ENCODE data around the gene CALCOCO1.
A peak's percentile ranks its signal among the peaks of the same experiment; 100 is the strongest.

CALCOCO1 gene

DNA sequence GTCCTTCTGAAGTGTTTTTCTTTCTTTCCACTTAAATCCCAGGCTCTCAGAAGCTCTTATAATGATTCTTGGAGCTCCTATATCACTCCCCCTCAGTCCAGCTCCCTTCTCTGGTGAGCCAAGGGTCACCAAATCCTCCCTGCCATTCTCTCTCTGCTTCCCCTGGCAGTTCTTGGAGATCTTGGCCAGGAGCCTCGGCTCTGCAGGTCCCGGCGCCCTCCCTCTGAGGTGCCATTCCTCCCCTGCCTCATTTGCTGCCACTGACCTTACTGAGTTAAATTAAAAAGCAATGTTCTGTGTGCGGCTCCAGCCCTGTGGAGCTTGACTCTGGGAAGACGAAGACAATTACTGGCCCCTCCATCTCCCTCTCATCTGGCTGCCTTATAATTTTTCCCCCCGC lies 17.5 kb upstream of the CALCOCO1 start:
- TF ChIP-seq, protein P1, sequence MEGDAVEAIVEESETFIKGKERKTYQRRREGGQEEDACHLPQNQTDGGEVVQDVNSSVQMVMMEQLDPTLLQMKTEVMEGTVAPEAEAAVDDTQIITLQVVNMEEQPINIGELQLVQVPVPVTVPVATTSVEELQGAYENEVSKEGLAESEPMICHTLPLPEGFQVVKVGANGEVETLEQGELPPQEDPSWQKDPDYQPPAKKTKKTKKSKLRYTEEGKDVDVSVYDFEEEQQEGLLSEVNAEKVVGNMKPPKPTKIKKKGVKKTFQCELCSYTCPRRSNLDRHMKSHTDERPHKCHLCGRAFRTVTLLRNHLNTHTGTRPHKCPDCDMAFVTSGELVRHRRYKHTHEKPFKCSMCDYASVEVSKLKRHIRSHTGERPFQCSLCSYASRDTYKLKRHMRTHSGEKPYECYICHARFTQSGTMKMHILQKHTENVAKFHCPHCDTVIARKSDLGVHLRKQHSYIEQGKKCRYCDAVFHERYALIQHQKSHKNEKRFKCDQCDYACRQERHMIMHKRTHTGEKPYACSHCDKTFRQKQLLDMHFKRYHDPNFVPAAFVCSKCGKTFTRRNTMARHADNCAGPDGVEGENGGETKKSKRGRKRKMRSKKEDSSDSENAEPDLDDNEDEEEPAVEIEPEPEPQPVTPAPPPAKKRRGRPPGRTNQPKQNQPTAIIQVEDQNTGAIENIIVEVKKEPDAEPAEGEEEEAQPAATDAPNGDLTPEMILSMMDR (IDR thresholded peaks at IDR 0.05; ENCODE audit: poor library complexity, severe bottlenecking): no peak
- H3K27ac ChIP-seq (ENCODE audit: poor library complexity, severe bottlenecking): no peak overlapping the region
- H3K36me3 ChIP-seq (ENCODE audit: low read depth): no peaks in the 10 kb centered on the region
- DNase-seq (ENCODE audit: low spot score): no peak
- no peak overlapping the region for H3K4me3 ChIP-seq (ENCODE audit: severe bottlenecking)
- no peaks in the 10 kb centered on the region for H3K4me1 ChIP-seq (ENCODE audit: insufficient read depth, poor library complexity, severe bottlenecking)
- no peaks in the 10 kb centered on the region for H3K9me3 ChIP-seq (ENCODE audit: severe bottlenecking)
- H3K27me3 ChIP-seq (ENCODE audit: insufficient read depth, poor library complexity, severe bottlenecking): peaks cover 26% of the 10 kb centered on the region
- ATAC-seq (ENCODE audit: low read depth): no peak

DNA sequence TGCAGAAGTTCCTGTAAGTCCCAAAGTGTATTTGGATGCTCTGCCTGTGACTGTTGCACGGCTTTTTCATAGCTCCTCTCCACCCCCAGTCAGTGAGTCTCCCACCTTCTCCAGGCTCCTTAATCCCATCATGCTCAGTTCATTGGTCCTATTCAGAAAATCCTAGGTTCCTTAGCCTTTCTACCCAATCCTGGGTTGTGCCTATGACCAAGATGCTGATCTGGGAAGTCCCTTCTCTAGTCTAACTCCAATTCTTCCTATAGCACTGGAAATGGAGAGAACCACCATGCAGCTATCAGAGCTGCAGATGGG lies 16.8 kb upstream of the CALCOCO1 start:
- Histone ChIP-seq H3K9me3 (ENCODE audit: severe bottlenecking) (no peaks in the 10 kb centered on the region), H3K27ac (ENCODE audit: poor library complexity, severe bottlenecking) (no peak overlapping the region), H3K4me3 (ENCODE audit: severe bottlenecking) (no peak overlapping the region), H3K36me3 (ENCODE audit: low read depth) (no peaks in the 10 kb centered on the region), H3K27me3 (ENCODE audit: insufficient read depth, poor library complexity, severe bottlenecking) (peaks cover 29% of the 10 kb centered on the region), H3K4me1 (ENCODE audit: insufficient read depth, poor library complexity, severe bottlenecking) (no peaks in the 10 kb centered on the region)
- DNase-seq (ENCODE audit: low spot score) (no peak), ATAC-seq (ENCODE audit: low read depth) (no peak)
- TF ChIP-seq, protein P1 (IDR thresholded peaks at IDR 0.05; ENCODE audit: poor library complexity, severe bottlenecking): no peak

DNA sequence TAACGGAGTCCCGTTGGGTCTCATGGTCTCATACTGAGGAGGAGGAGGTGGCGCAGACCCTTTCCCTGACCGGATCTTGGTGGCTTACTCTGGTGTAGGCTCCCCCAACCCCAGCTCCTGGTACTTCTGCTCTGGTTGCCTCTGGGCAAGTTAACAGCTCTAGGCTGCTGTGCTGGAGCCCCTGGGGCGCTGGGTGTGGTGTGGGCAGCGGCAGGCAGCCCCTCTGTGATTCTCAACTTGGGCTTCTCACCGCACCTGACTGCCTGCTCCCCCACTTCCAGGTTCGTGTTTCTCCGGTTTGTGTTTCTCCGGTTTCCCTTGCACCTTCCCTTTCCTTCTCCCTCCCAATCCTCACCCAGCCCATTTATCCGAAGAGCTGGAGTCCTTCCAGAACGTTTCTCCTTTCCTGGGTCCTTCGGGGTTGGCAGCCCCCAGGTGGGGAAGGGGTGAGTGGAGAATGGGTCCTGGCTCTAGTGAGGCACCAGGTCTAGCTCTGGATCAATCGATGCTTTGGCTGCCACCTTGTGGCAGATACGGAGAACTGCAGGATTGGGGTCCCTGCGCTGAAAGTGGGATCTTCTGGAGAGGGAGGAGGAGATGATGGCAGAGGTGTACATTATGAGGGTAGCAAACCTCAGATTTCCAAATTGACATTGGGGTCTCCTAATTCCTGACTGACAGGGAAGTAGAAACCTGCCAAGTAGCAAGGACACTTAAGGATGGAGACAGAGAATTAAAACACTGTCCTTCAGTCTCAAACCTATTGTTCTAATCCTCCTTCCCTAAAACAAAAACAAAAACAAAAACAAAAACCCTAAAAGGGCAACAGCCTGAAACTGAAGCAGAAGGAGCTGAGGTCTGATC lies 16.2 kb upstream of the CALCOCO1 start:
- Histone ChIP-seq H3K4me1 (ENCODE audit: insufficient read depth, poor library complexity, severe bottlenecking) (no peaks in the 10 kb centered on the region), H3K4me3 (ENCODE audit: severe bottlenecking) (no peak overlapping the region), H3K9me3 (ENCODE audit: severe bottlenecking) (no peaks in the 10 kb centered on the region), H3K27ac (ENCODE audit: poor library complexity, severe bottlenecking) (no peak overlapping the region), H3K36me3 (ENCODE audit: low read depth) (no peaks in the 10 kb centered on the region), H3K27me3 (ENCODE audit: insufficient read depth, poor library complexity, severe bottlenecking) (peaks cover 34% of the 10 kb centered on the region)
- DNase-seq (ENCODE audit: low spot score): no peak
- TF ChIP-seq, protein P1 (IDR thresholded peaks at IDR 0.05; ENCODE audit: poor library complexity, severe bottlenecking): peak; percentile 93
- ATAC-seq (ENCODE audit: low read depth): peak; percentile 52

DNA sequence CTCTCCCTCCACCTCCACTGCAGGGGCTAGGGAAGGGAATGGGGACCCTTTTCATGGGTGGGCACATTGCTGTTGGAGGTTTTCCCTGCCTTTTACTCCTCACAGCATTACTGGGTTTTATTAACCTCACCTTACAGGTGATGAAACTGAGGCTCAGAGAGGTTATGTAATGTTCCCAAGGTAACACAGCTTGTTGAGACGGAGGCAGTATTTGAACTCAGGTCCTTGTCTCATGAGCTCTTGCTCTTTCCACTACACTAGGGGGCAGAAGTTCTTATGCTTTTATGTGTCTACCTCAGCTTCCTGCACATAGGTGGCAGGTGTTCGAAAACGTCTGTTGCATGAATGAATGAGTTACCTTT lies 12.9 kb upstream of the CALCOCO1 start:
- H3K27me3 ChIP-seq (ENCODE audit: insufficient read depth, poor library complexity, severe bottlenecking): peaks cover 19% of the 10 kb centered on the region
- no peak overlapping the region for H3K4me3 ChIP-seq (ENCODE audit: severe bottlenecking)
- H3K9me3 ChIP-seq (ENCODE audit: severe bottlenecking): no peaks in the 10 kb centered on the region
- H3K27ac ChIP-seq (ENCODE audit: poor library complexity, severe bottlenecking): no peak overlapping the region
- TF ChIP-seq, protein P1 (IDR thresholded peaks at IDR 0.05; ENCODE audit: poor library complexity, severe bottlenecking): no peak
- H3K36me3 ChIP-seq (ENCODE audit: low read depth): no peaks in the 10 kb centered on the region
- no peaks in the 10 kb centered on the region for H3K4me1 ChIP-seq (ENCODE audit: insufficient read depth, poor library complexity, severe bottlenecking)
- ATAC-seq (ENCODE audit: low read depth) (no peak), DNase-seq (ENCODE audit: low spot score) (no peak)

Data from RWPE2 (cell line).